Erythroblast (primary cell): Measurements from ENCODE around the gene TMEM272.

Source experiments
- DNase-seq, 2 experiments: peaks; one replicate each; lab custom pipeline; 2025; lab: John Stamatoyannopoulos, UW
- GATA1 ChIP-seq: IDR thresholded peaks from 2 replicates; pipeline ENCODE4 v1.6.1; 2011; ENCODE audit warnings: low read depth, mild to moderate bottlenecking, control low read depth, low read length, moderate library complexity
- POLR2A ChIP-seq: IDR thresholded peaks from 2 replicates; pipeline ENCODE4 v1.6.1; 2011; ENCODE audit warnings: mild to moderate bottlenecking, low read length

TMEM272 gene

GRCh38 chr13:51801631-51802099, 43.3 kb downstream of the TMEM272 start:
- TF ChIP-seq POLR2A (no peak), GATA1 (no peak)
- DNase-seq: no peak

- DNase-seq: peak in 1 of 2 experiments; percentile 16
- TF ChIP-seq GATA1: no peak
- no peak for TF ChIP-seq POLR2A
Measured at GRCh38 chr13:51800486-51800885, 44.5 kb downstream of the TMEM272 start.

GRCh38 chr13:51799261-51799660, 45.7 kb downstream of the TMEM272 start:
- no peak for DNase-seq
- TF ChIP-seq GATA1 (no peak), POLR2A (no peak)

GRCh38 chr13:51797664-51798488, 47.1 kb downstream of the TMEM272 start:
- TF ChIP-seq GATA1: no peak
- no peak for TF ChIP-seq POLR2A
- DNase-seq: peak; percentile 52 to 67

- TF ChIP-seq POLR2A (no peak), GATA1 (no peak)
- no peak for DNase-seq
Measured at GRCh38 chr13:51796546-51796945, 48.4 kb downstream of the TMEM272 start.

- TF ChIP-seq GATA1 (no peak), POLR2A (no peak)
- no peak for DNase-seq
Measured at GRCh38 chr13:51795419-51795818, 49.6 kb downstream of the TMEM272 start.

- TF ChIP-seq POLR2A: no peak
- TF ChIP-seq GATA1: no peak
- DNase-seq: no peak
Measured at GRCh38 chr13:51794964-51795363, 50.0 kb downstream of the TMEM272 start.

GRCh38 chr13:51793570-51794271, 51.3 kb downstream of the TMEM272 start:
- no peak for TF ChIP-seq GATA1
- no peak for TF ChIP-seq POLR2A
- DNase-seq: peak; percentile 68 to 80

GRCh38 chr13:51786425-51787265, 58.3 kb downstream of the TMEM272 start:
- TF ChIP-seq POLR2A: no peak
- no peak for TF ChIP-seq GATA1
- no peak for DNase-seq

- DNase-seq: peak; percentile 79 to 82
Measured at GRCh38 chr13:51785712-51786424, 59.1 kb downstream of the TMEM272 start.

GRCh38 chr13:51784097-51784496, 60.9 kb downstream of the TMEM272 start:
- no peak for DNase-seq
- TF ChIP-seq POLR2A (no peak), GATA1 (no peak)

More at GRCh38 chr13:51785712-51786424, 59.1 kb downstream of the TMEM272 start:
- TF ChIP-seq GATA1 (no peak), POLR2A (no peak)

GRCh38 chr13:51783428-51784094, 61.4 kb downstream of the TMEM272 start:
- TF ChIP-seq POLR2A (no peak), GATA1 (no peak)
- DNase-seq: no peak
